Activated naive CD4-positive, alpha-beta T cell treated with anti-CD3 and anti-CD28 coated beads for 36 hours (primary cell): Measurements from ENCODE around the gene BCL10. TPM values are rescaled to one million over a fixed set of nuclear protein-coding genes. Genes with fewer than 3 reads are reported as not detected.

Source experiments
- total RNA-seq, 2 experiments: library from RNA; stranded (reverse); gene quantifications; one replicate each; pipeline ENCODE4 v1.2.3, GENCODE V29; 2021

Gene BCL10
- total RNA-seq, 2 experiments from 2014 or later, result 13.8 to 17.7 TPM

Other genes starting within 250 kb of the BCL10 start
- gene MCOLN3, start 228.1 kb downstream of the BCL10 start, total RNA-seq, result under 1 TPM; 0.19 to 0.30 TPM
- 1 to 10 TPM; 4.4 to 5.1 TPM for gene SYDE2, start 75.6 kb downstream of the BCL10 start, total RNA-seq
- gene C1orf52, start 17.0 kb downstream of the BCL10 start, total RNA-seq, result 10 to 100 TPM; 28.3 to 29.5 TPM
- gene DDAH1, start 188.5 kb upstream of the BCL10 start, total RNA-seq, result not detected